Sigmoid colon (tissue), 7 donors: Measurements from ENCODE around the gene NOS1AP. TPM values are rescaled to one million over a fixed set of nuclear protein-coding genes. Genes with fewer than 3 reads are reported as not detected.

ENCODE experiments used
- DNase-seq: peaks from one replicate; pipeline ENCODE4 v3.0.0-alpha.2; 2019
- H3K27ac ChIP-seq, 4 donors: fragments of 200-600 bp; sonication (generic); one replicate each; pipeline ENCODE4 v1.5.1; 2016 to 2019; ENCODE audit warnings: mild to moderate bottlenecking in 1 of 4
- H3K27me3 ChIP-seq, 3 donors: fragments of 200-600 bp; sonication (generic); one replicate each; pipeline ENCODE4 v1.5.1; 2019; ENCODE audit warnings: mild to moderate bottlenecking in 1 of 3
- H3K36me3 ChIP-seq, 4 donors: fragments of 200-600 bp; sonication (generic); one replicate each; pipeline ENCODE4 v1.5.1; 2016 to 2019
- H3K4me1 ChIP-seq, 4 donors: fragments of 200-600 bp; sonication (generic); one replicate each; pipeline ENCODE4 v1.5.1; 2017 to 2019
- H3K4me3 ChIP-seq, 4 donors: fragments of 200-600 bp; sonication (generic); one replicate each; pipeline ENCODE4 v1.5.1; 2017 to 2019; ENCODE audit warnings: mild to moderate bottlenecking in 2 of 4, moderate library complexity in 1 of 4
- H3K9me3 ChIP-seq, 4 donors: fragments of 200-600 bp in 3 of 4; sonication (generic) in 3 of 4; one replicate each; pipeline versions ENCODE4 v1.5.1 to v1.6.1; 2013 to 2019
- EP300 ChIP-seq, 4 donors: sonication (generic); formaldehyde crosslinking; IDR thresholded peaks; one replicate each; pipeline ENCODE4 v1.6.1; 2017; ENCODE audit warnings: antibody characterized with exemption in 4 of 4
- POLR2A ChIP-seq, 2 donors: fragments of 450-650 bp; IDR thresholded peaks; one replicate each; pipeline ENCODE4 v1.6.1; 2016; ENCODE audit warnings: antibody characterized with exemption in 2 of 2, mild to moderate bottlenecking in 2 of 2, moderate library complexity in 2 of 2
- POLR2AphosphoS5 ChIP-seq, 4 donors: sonication (generic); formaldehyde crosslinking; IDR thresholded peaks; one replicate each; pipeline ENCODE4 v1.6.1; 2017; ENCODE audit warnings: antibody characterized with exemption in 4 of 4
- WGBS, 2 donors: extraction: QIAGEN DNeasy Blood & Tissue Kit; methylation state at CpG; one replicate each; pipeline ENCODE4 v1.1.7; 2013; 5-methylcytosine and 5-hydroxymethylcytosine counted together
- intact Hi-C: fragments of 100-400 bp; cut with DNase I; formaldehyde crosslinking; loops from one replicate; pipeline ENCODE4 v1.15.1; 2023
- polyA plus RNA-seq, 3 donors: library from polyadenylated mRNA; stranded (reverse); fragments of 200-250 nt; gene quantifications; one replicate each; pipeline ENCODE4 v1.2.3, GENCODE V29; 2013
- total RNA-seq, 4 donors: library from RNA; depleted of rRNA; stranded (reverse); fragments of >200 nt; gene quantifications; one replicate each; pipeline ENCODE4 v1.1.0, GENCODE V29; 2016
- TF ChIP-seq, protein P1 (sequence below), 4 experiments: fragments of 450-650 bp in 3 of 4; fragments of 200-600 bp in 1 of 4; IDR thresholded peaks; one replicate each; pipeline ENCODE4 v1.5.1; 2016 to 2019; ENCODE audit warnings: antibody characterized with exemption in 4 of 4, mild to moderate bottlenecking in 3 of 4, moderate library complexity in 2 of 4
- donor health status: healthy with polysubstance abuse.
- donor health status: Bipolar disorder and iron deficiency.
- donor health status: healthy.

Gene NOS1AP
- total and polyA plus RNA-seq, 7 donors = 1.2 to 11.9 (median 4.6) TPM

DNA sequence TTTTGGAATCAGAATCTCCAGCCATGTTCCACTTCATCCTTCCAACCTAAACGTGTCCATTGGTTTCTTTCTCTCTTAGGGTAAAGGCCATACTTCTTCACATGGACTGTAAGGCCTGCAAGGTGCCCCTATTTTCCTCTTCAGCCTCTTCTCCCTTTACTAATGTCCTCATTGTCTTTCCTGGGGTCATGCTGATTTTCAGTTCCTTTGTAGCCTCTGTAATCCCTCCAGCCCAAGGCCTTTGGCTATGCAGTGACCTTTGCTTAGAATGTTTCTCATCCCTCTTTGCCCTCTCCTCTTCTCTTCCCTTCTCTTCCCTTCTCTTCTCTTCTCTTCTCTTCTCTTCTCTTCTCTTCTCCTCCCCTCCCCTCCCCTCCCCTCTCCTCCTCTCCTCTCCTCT is 194.6 kb downstream of the NOS1AP start:
- no peak overlapping the region for H3K27ac ChIP-seq
- no peaks in the 10 kb centered on the region for H3K4me1 ChIP-seq
- no peak for DNase-seq
- no peak overlapping the region for H3K4me3 ChIP-seq
- H3K36me3 ChIP-seq = no peaks in the 10 kb centered on the region
- no peaks in the 10 kb centered on the region for H3K27me3 ChIP-seq
- WGBS, 2 donors = 80 to 91% methylated on average over 1 of the region's 1 CpG
- intact Hi-C loops = no loop called here
- H3K9me3 ChIP-seq = no peaks in the 10 kb centered on the region
- no peak for TF ChIP-seq EP300 (IDR thresholded peaks at IDR 0.05)
- no peak for TF ChIP-seq POLR2A (IDR thresholded peaks at IDR 0.05)
- TF ChIP-seq, protein P1, sequence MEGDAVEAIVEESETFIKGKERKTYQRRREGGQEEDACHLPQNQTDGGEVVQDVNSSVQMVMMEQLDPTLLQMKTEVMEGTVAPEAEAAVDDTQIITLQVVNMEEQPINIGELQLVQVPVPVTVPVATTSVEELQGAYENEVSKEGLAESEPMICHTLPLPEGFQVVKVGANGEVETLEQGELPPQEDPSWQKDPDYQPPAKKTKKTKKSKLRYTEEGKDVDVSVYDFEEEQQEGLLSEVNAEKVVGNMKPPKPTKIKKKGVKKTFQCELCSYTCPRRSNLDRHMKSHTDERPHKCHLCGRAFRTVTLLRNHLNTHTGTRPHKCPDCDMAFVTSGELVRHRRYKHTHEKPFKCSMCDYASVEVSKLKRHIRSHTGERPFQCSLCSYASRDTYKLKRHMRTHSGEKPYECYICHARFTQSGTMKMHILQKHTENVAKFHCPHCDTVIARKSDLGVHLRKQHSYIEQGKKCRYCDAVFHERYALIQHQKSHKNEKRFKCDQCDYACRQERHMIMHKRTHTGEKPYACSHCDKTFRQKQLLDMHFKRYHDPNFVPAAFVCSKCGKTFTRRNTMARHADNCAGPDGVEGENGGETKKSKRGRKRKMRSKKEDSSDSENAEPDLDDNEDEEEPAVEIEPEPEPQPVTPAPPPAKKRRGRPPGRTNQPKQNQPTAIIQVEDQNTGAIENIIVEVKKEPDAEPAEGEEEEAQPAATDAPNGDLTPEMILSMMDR (IDR thresholded peaks at IDR 0.05) = no peak

DNA sequence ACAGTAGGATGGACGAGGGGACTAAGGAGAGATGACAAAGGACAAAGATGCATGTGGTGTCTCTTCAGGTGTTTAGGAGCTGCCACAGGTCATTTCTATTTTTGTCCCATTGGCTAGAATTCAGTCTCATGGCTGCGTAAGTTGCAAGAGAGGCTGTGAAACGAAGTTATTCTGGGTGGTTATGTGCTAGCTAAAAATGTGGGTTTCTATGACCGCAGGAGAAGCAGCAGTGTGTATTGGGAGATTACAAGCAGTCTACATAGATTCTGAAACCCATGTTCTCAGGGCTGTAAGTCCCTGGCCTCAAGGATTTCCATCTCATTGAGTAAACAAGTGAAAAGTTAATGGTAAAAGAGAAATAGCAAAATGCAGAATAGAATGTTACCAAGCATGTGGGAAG is 196.5 kb downstream of the NOS1AP start:
- WGBS, 2 donors = 90 to 92% methylated on average over 4 of the region's 4 CpGs
- no peak for DNase-seq
- Histone ChIP-seq H3K36me3 (no peaks in the 10 kb centered on the region), H3K27me3 (no peaks in the 10 kb centered on the region), H3K4me3 (no peak overlapping the region), H3K4me1 (no peaks in the 10 kb centered on the region), H3K9me3 (no peaks in the 10 kb centered on the region), H3K27ac (no peak overlapping the region)
- intact Hi-C loops = no loop called here
- TF ChIP-seq, protein P1 (IDR thresholded peaks at IDR 0.05) = no peak
- TF ChIP-seq POLR2AphosphoS5 (IDR thresholded peaks at IDR 0.05) (no peak), POLR2A (IDR thresholded peaks at IDR 0.05) (no peak), EP300 (IDR thresholded peaks at IDR 0.05) (no peak)

DNA sequence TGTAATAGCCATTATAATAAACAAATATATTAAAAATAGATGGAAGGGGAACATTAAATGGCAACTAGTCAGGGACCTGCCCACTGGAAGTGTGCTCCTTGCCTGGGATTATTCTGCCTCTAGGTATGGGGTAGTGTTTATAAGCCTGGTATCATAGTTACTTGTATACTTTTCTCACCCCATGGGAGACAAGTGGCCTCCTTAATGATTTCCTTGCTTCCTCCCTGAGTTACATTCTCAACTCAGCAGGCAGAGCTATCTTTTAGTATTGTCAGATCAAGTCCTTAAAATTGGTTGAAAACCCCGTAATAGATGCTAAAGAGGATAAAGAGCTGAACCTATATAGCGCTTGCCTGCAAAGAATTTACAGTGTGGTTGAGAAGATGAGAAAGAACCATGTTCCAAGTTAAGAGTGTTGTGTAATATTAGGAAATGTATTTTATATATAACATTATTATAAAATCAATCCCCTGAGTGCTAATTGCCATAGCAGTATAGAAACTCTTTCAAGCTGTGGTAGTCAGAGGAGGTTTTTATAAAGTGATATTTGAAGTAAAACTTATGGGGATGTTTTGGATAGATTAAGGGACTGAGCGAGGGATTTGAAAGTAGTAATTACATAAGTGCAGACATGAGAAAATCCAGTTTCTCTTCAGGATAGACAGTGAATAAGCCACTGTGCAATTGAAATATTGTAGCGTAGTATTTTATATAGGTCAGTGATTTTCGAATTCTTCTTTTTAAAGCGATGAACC is 200.7 kb downstream of the NOS1AP start:
- no peaks in the 10 kb centered on the region for H3K36me3 ChIP-seq
- no peak overlapping the region for H3K27ac ChIP-seq
- no peak for DNase-seq
- no peaks in the 10 kb centered on the region for H3K27me3 ChIP-seq
- WGBS, 2 donors = 94 to 95% methylated on average over 6 of the region's 6 CpGs
- TF ChIP-seq, protein P1 (IDR thresholded peaks at IDR 0.05) = no peak
- TF ChIP-seq POLR2AphosphoS5 (IDR thresholded peaks at IDR 0.05) (no peak), EP300 (IDR thresholded peaks at IDR 0.05) (no peak), POLR2A (IDR thresholded peaks at IDR 0.05) (no peak)
- no peak overlapping the region for H3K4me3 ChIP-seq
- H3K4me1 ChIP-seq = peaks cover 0 to 5% (median 0%) of the 10 kb centered on the region in 4 donors
- intact Hi-C loops = no loop called here
- H3K9me3 ChIP-seq = no peaks in the 10 kb centered on the region

DNA sequence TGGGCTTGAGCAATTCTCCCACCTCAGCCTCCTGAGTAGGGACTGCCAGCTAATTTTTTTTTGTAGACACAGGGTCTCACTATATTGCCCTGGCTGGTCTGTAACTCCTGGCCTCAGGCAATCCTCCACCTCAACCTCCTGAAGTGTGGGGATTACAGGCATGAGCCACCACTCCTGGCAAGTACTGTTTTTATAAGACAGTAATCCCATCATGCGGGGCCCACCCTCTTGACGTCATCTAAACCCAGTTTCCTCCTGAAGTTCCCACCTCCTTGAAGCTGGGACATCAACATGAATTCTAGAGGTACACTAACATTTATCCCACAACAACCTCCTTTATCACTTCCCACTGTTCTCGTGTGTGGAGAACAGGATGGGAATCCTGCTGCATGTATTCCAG is 202.5 kb downstream of the NOS1AP start:
- Histone ChIP-seq H3K4me1 (peaks cover 0 to 5% (median 0%) of the 10 kb centered on the region in 4 donors), H3K36me3 (no peaks in the 10 kb centered on the region), H3K27me3 (no peaks in the 10 kb centered on the region), H3K9me3 (no peaks in the 10 kb centered on the region), H3K27ac (no peak overlapping the region), H3K4me3 (no peak overlapping the region)
- intact Hi-C loops = no loop called here
- DNase-seq = no peak
- 87 to 88% methylated on average over 3 of the region's 3 CpGs for WGBS, 2 donors
- no peak for TF ChIP-seq POLR2A (IDR thresholded peaks at IDR 0.05)
- no peak for TF ChIP-seq EP300 (IDR thresholded peaks at IDR 0.05)
- TF ChIP-seq, protein P1 (IDR thresholded peaks at IDR 0.05) = no peak
- no peak for TF ChIP-seq POLR2AphosphoS5 (IDR thresholded peaks at IDR 0.05)

DNA sequence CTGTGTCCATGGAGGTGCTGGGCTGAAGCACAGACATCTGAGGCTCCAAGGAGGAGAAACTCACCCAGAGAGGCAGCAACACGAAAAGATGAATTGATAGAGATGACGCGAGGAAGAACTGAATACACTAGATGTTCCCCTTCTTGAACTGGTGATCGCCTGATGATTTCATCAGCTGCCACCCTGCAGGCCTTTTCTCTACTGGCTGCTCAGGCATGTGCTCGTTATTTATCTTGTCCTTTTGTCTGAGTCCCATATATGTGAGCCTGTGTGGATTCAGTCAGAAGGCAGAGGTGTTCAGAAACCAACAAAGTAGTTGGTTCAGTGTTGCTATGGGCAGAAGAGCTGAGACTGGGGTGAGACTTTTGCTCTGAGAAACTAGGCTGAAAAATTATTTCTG is 202.9 kb downstream of the NOS1AP start:
- TF ChIP-seq EP300 (IDR thresholded peaks at IDR 0.05) = no peak
- TF ChIP-seq, protein P1 (IDR thresholded peaks at IDR 0.05) = no peak
- no peak for TF ChIP-seq POLR2A (IDR thresholded peaks at IDR 0.05)
- Histone ChIP-seq H3K4me3 (no peak overlapping the region), H3K4me1 (peaks cover 0 to 5% (median 0%) of the 10 kb centered on the region in 4 donors), H3K27ac (no peak overlapping the region), H3K27me3 (no peaks in the 10 kb centered on the region), H3K9me3 (no peaks in the 10 kb centered on the region), H3K36me3 (no peaks in the 10 kb centered on the region)
- DNase-seq = no peak
- intact Hi-C loops = no loop called here
- 92 to 95% methylated on average over 5 of the region's 5 CpGs for WGBS, 2 donors
